Upper lobe of left lung (tissue), 6 donors: ENCODE results near the gene HSD17B4. TPM values are rescaled to one million over a fixed set of nuclear protein-coding genes. Genes with fewer than 3 reads are reported as not detected.

Source experiments
- ATAC-seq, 2 donors: fragments of 200-7000 bp; cut with Tn5 transposase; one replicate each; pipeline ENCODE4 v1.9.1; 2022; ENCODE audit warnings: mild to moderate bottlenecking in 2 of 2, moderate library complexity in 2 of 2; ENCODE audit not compliant: low FRiP score in 2 of 2
- DNase-seq, 2 donors: peaks; one replicate each; pipeline ENCODE4 v3.0.0-alpha.2; 2019 to 2020
- H3K27ac ChIP-seq, 4 donors: fragments of 200-600 bp; sonication (generic); one replicate each; pipeline ENCODE4 v1.5.1; 2016 to 2019
- H3K27me3 ChIP-seq, 4 donors: fragments of 200-600 bp; sonication (generic); one replicate each; pipeline ENCODE4 v1.5.1; 2017 to 2019
- H3K36me3 ChIP-seq, 4 donors: fragments of 200-600 bp; sonication (generic); one replicate each; pipeline ENCODE4 v1.5.1; 2016 to 2019
- H3K4me1 ChIP-seq, 4 donors: fragments of 200-600 bp; sonication (generic); one replicate each; pipeline ENCODE4 v1.5.1; 2018 to 2019
- H3K4me3 ChIP-seq, 4 donors: fragments of 200-600 bp; sonication (generic); one replicate each; pipeline ENCODE4 v1.5.1; 2017 to 2019; ENCODE audit warnings: mild to moderate bottlenecking in 2 of 4, moderate library complexity in 1 of 4
- H3K9me3 ChIP-seq, 4 donors: fragments of 200-600 bp; sonication (generic); one replicate each; pipeline ENCODE4 v1.5.1; 2018 to 2019
- CTCF ChIP-seq, 6 experiments: fragments of 450-650 bp in 4 of 6; fragments of 200-600 bp in 2 of 6; sonication (generic) in 2 of 6; IDR thresholded peaks; one replicate each; pipeline ENCODE4 v1.5.1; 2016 to 2019; ENCODE audit warnings: antibody characterized with exemption in 6 of 6
- EP300 ChIP-seq, 4 donors: sonication (generic); formaldehyde crosslinking; IDR thresholded peaks; one replicate each; pipeline ENCODE4 v1.5.1; 2017; ENCODE audit warnings: antibody characterized with exemption in 4 of 4, control low read depth in 2 of 4
- POLR2A ChIP-seq, 4 donors: fragments of 450-650 bp; IDR thresholded peaks; one replicate each; pipeline ENCODE4 v1.5.1; 2016 to 2017; ENCODE audit warnings: antibody characterized with exemption in 4 of 4, mild to moderate bottlenecking in 2 of 4
- POLR2AphosphoS5 ChIP-seq, 2 donors: sonication (generic); formaldehyde crosslinking; IDR thresholded peaks; one replicate each; pipeline ENCODE4 v1.5.1; 2017; ENCODE audit warnings: antibody characterized with exemption in 2 of 2
- WGBS, 2 donors: methylation state at CpG; one replicate each; pipeline ENCODE4 v1.1.5; 2017 to 2018; 5-methylcytosine and 5-hydroxymethylcytosine counted together
- total RNA-seq, 6 donors: library from RNA; depleted of rRNA in 4 of 6; stranded (reverse); fragments of >200 nt in 4 of 6; gene quantifications; one replicate each; pipeline versions ENCODE4 v1.1.0 to v1.2.1, GENCODE V29; 2016 to 2021
- donor health status: DM: no; HTN: no; CAD: no; lungs with moderate emphysema.
- donor health status: DM: no; HTN: yes; CAD: no; lungs with severe emphysema.

The HSD17B4 gene
- total RNA-seq, 6 donors from 2014 or later = 240 to 430 (median 355) TPM

- 93 to 97% methylated on average over 5 of the region's 5 CpGs for WGBS, 2 donors
These were observed 45.7 kb upstream of the HSD17B4 start for GRCh38 chr5:119406551-119407110.

DNA sequence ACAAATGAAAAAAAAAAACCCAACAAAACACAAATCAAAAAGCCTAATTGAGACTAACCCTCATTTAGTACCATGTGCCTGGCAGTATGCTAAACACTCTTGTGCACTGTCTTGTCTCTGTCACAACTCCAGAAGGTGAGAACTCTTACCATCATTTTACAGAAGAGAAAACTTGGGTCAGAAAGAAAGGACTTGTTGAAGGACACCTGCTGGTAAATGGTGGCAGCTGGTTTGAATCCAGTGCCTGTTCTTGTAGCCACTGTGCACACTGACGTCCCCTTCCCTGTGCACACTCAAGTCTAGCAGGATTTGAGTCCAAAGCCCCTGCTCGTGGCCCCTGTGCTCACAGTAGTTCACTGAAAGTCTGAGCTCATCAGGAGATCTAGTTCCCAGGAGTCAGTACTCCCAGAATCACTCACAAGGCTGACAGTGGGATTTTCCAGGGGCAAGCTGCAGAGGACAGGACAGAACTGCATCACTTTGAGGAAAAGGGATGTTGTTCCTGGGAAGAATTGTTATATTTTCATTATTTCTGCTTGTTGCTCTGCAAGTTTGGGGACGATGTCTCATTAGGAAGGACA, 43.0 kb upstream of the HSD17B4 start:
- Histone ChIP-seq H3K36me3 (no peaks in the 10 kb centered on the region), H3K27ac (no peak overlapping the region), H3K4me3 (no peak overlapping the region), H3K4me1 (peaks cover 4 to 12% (median 8%) of the 10 kb centered on the region in 4 donors), H3K9me3 (no peaks in the 10 kb centered on the region), H3K27me3 (no peaks in the 10 kb centered on the region)
- DNase-seq (no peak), ATAC-seq (no peak)
- TF ChIP-seq EP300 (IDR thresholded peaks at IDR 0.05) = no peak
- no peak for TF ChIP-seq POLR2A (IDR thresholded peaks at IDR 0.05)
- no peak for TF ChIP-seq POLR2AphosphoS5 (IDR thresholded peaks at IDR 0.05)
- no peak for TF ChIP-seq CTCF (IDR thresholded peaks at IDR 0.05)
- 75% methylated on average over 3 of the region's 3 CpGs for WGBS, 2 donors

More at GRCh38 chr5:119406551-119407110, 45.7 kb upstream of the HSD17B4 start:
- Histone ChIP-seq H3K9me3 (no peaks in the 10 kb centered on the region), H3K4me3 (no peak overlapping the region), H3K4me1 (peaks cover 2 to 6% (median 5%) of the 10 kb centered on the region in 4 donors), H3K27ac (no peak overlapping the region), H3K36me3 (no peaks in the 10 kb centered on the region), H3K27me3 (no peaks in the 10 kb centered on the region)
- TF ChIP-seq CTCF (IDR thresholded peaks at IDR 0.05) (no peak), EP300 (IDR thresholded peaks at IDR 0.05) (no peak), POLR2A (IDR thresholded peaks at IDR 0.05) (no peak), POLR2AphosphoS5 (IDR thresholded peaks at IDR 0.05) (no peak)
- ATAC-seq (no peak), DNase-seq (no peak)

DNA sequence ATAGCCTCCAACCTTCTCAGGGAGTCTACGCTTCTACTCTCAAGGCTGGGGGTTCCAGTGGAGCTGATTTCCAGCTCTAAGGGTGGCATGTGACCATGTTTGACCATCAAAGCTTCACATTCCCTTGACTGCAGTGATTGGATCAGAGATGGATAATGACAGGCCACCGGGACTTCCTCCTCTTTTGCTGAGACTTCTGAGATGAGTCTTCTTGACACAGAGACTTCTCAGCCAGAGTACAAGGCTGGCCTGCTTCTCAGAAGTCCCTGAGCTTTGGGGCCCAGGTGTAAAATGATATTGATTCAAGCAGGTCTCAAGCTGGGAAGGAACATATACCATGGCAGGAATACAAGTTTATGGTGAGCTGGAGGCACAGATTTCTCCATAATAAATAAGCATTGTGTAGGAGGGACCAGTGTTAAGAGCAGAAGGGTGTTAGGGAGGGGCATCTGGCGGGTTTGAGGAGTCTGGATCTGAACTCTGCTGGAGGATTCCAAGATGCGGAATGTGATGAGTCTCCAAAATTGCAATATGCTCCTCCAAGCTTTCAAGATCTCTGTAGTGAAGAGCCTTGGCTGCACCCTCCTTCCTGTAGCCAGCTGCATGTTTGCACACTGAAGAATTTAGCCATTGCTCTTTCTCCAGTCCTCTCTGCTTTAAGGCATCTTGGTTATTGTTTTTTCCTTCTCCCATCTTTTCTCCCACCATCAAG, 41.7 kb upstream of the HSD17B4 start:
- DNase-seq (no peak), ATAC-seq (peak in 1 of 2 donors; percentile 5)
- 78 to 79% methylated on average over 4 of the region's 4 CpGs for WGBS, 2 donors
- H3K4me1 ChIP-seq = peaks cover 4 to 12% (median 8%) of the 10 kb centered on the region in 4 donors
- no peaks in the 10 kb centered on the region for H3K36me3 ChIP-seq
- H3K27ac ChIP-seq = no peak overlapping the region
- no peaks in the 10 kb centered on the region for H3K9me3 ChIP-seq
- H3K4me3 ChIP-seq = no peak overlapping the region
- TF ChIP-seq CTCF (IDR thresholded peaks at IDR 0.05) (no peak), EP300 (IDR thresholded peaks at IDR 0.05) (no peak), POLR2AphosphoS5 (IDR thresholded peaks at IDR 0.05) (no peak), POLR2A (IDR thresholded peaks at IDR 0.05) (no peak)
- H3K27me3 ChIP-seq = no peaks in the 10 kb centered on the region

GRCh38 chr5:119411361-119412278, 40.7 kb upstream of the HSD17B4 start:
- Histone ChIP-seq H3K27ac (peak overlapping the region; percentile 41 to 82 (median 66)), H3K4me3 (peak overlapping the region; percentile 20 to 46 (median 37)), H3K27me3 (no peaks in the 10 kb centered on the region), H3K4me1 (peaks cover 4 to 12% (median 8%) of the 10 kb centered on the region in 4 donors), H3K9me3 (no peaks in the 10 kb centered on the region), H3K36me3 (no peaks in the 10 kb centered on the region)
- DNase-seq = peak in 1 of 2 donors; percentile 71
- peak; percentile 92 to 96 for ATAC-seq
- TF ChIP-seq CTCF (IDR thresholded peaks at IDR 0.05) = peak; percentile 79 to 97 (median 92)
- no peak for TF ChIP-seq EP300 (IDR thresholded peaks at IDR 0.05)
- WGBS, 2 donors = 13 to 16% methylated on average over 15 of the region's 15 CpGs
